Cardiac muscle cell (in vitro differentiated cells and primary cell): ENCODE results near the gene GPR183. TPM values are rescaled to one million over a fixed set of nuclear protein-coding genes. Genes with fewer than 3 reads are reported as not detected.

Experiments
- DNase-seq, 2 donors: peaks; one replicate each; pipeline versions ENCODE4 v3.0.0 to v3.0.0-alpha.2; 2010 to 2017; ENCODE audit warnings: low read depth in 1 of 2, low spot score in 1 of 2
- H3K27ac ChIP-seq: fragments of 200-600 bp; sonication (generic); 2 replicates; pipeline ENCODE4 v1.5.1; 2016
- H3K27me3 ChIP-seq: fragments of 200-600 bp; sonication (generic); 2 replicates; pipeline ENCODE4 v1.6.0; 2016; ENCODE audit warnings: control low read depth
- H3K36me3 ChIP-seq: fragments of 200-600 bp; sonication (generic); 2 replicates; pipeline ENCODE4 v1.5.1; 2016; ENCODE audit warnings: control low read depth
- H3K4me1 ChIP-seq: fragments of 200-600 bp; sonication (generic); 2 replicates; pipeline ENCODE4 v1.8.1; 2017; ENCODE audit warnings: low read depth, mild to moderate bottlenecking, mixed run types
- H3K4me3 ChIP-seq: fragments of 200-600 bp; sonication (generic); 2 replicates; pipeline ENCODE4 v1.5.1; 2016; ENCODE audit warnings: mild to moderate bottlenecking
- H3K9me3 ChIP-seq: fragments of 200-600 bp; sonication (generic); 2 replicates; pipeline ENCODE4 v1.5.1; 2017; ENCODE audit warnings: low read depth, mild to moderate bottlenecking, control low read depth
- CTCF ChIP-seq: IDR thresholded peaks from 2 replicates; pipeline ENCODE4 v1.5.1; 2012; ENCODE audit warnings: low read depth, mild to moderate bottlenecking, low read length
- polyA plus RNA-seq: library from polyadenylated mRNA; unstranded; fragments of >200 nt; fragmentation: Nextera tagmentation; extraction: Ambion mirVana; gene quantifications from 2 replicates; pipeline ENCODE4 v1.2.1, GENCODE V29; 2016
- total RNA-seq: library from RNA; depleted of rRNA; stranded (reverse); fragments of >200 nt; gene quantifications from 2 replicates; pipeline ENCODE4 v1.2.3, GENCODE V29; 2016

GPR183 gene
- total and polyA plus RNA-seq, 2 experiments from 2014 or later, result 11.6 to 17.1 TPM

- no peak overlapping the region for H3K27ac ChIP-seq
- no peaks in the 10 kb centered on the region for H3K36me3 ChIP-seq
- no peak for TF ChIP-seq CTCF
- H3K4me1 ChIP-seq, result peaks cover 22% of the 10 kb centered on the region
- H3K9me3 ChIP-seq, result no peaks in the 10 kb centered on the region
- DNase-seq, result peak in 1 of 2 donors; percentile 40
- no peaks in the 10 kb centered on the region for H3K27me3 ChIP-seq
- H3K4me3 ChIP-seq, result no peak overlapping the region
Observed at GRCh38 chr13:99311748-99312492, 4.7 kb upstream of the GPR183 start.

GRCh38 chr13:99311137-99311536 is 3.9 kb upstream of the GPR183 start:
- Histone ChIP-seq H3K27ac (no peak overlapping the region), H3K36me3 (no peaks in the 10 kb centered on the region), H3K4me1 (peaks cover 23% of the 10 kb centered on the region), H3K4me3 (no peak overlapping the region), H3K9me3 (no peaks in the 10 kb centered on the region), H3K27me3 (no peaks in the 10 kb centered on the region)
- no peak for DNase-seq
- no peak for TF ChIP-seq CTCF

- Histone ChIP-seq H3K4me1 (peaks cover 28% of the 10 kb centered on the region), H3K27me3 (no peaks in the 10 kb centered on the region), H3K9me3 (no peaks in the 10 kb centered on the region), H3K4me3 (no peak overlapping the region), H3K27ac (no peak overlapping the region), H3K36me3 (no peaks in the 10 kb centered on the region)
- TF ChIP-seq CTCF, result no peak
- peak in 1 of 2 donors; percentile 54 for DNase-seq
Observed at GRCh38 chr13:99310382-99311031, 3.3 kb upstream of the GPR183 start.

- Histone ChIP-seq H3K36me3 (no peaks in the 10 kb centered on the region), H3K9me3 (no peaks in the 10 kb centered on the region), H3K27me3 (no peaks in the 10 kb centered on the region), H3K4me3 (no peak overlapping the region), H3K27ac (peak overlapping the region; percentile 98), H3K4me1 (peaks cover 35% of the 10 kb centered on the region)
- TF ChIP-seq CTCF, result no peak
- DNase-seq, result peak in 1 of 2 donors; percentile 48
Observed at GRCh38 chr13:99308471-99309087, 1.4 kb upstream of the GPR183 start.

GRCh38 chr13:99307648-99308339 is 595 bp upstream of the GPR183 start:
- no peak for TF ChIP-seq CTCF
- Histone ChIP-seq H3K27me3 (no peaks in the 10 kb centered on the region), H3K4me3 (peak overlapping the region; percentile 46), H3K9me3 (no peaks in the 10 kb centered on the region), H3K27ac (peak overlapping the region; percentile 98), H3K4me1 (peaks cover 33% of the 10 kb centered on the region), H3K36me3 (no peaks in the 10 kb centered on the region)
- DNase-seq, result peak; percentile 61 to 82
